H1 (cell line): ENCODE data around the gene DCBLD2. TPM values are rescaled to one million over a fixed set of nuclear protein-coding genes. Genes with fewer than 3 reads are reported as not detected.

Experiments used
- CTCF ChIA-PET: fragments of 300-600 bp; sonication (Branson Sonifier 250); formaldehyde crosslinking; loops from one replicate; lab custom pipeline; 2021; ENCODE audit not compliant: partially characterized antibody; lab: Charles Lee
- POLR2A ChIA-PET: fragments of 300-600 bp; sonication (Branson Sonifier 250); formaldehyde crosslinking; loops from one replicate; lab custom pipeline; 2021; ENCODE audit warnings: inconsistent platforms; ENCODE audit not compliant: partially characterized antibody; lab: Charles Lee
- DNase-seq, 2 experiments: peaks; one replicate each; pipeline versions ENCODE4 v3.0.0 to v3.0.0-alpha.2; 2010 to 2022; ENCODE audit warnings: low spot score in 2 of 2, low read depth in 1 of 2, mixed read lengths in 1 of 2
- FAIRE-seq: peaks from 2 replicates; lab custom pipeline; 2011; peaks lifted over from hg19 to GRCh38; lab: Jason Lieb, UNC
- H2AFZ ChIP-seq: 2 replicates; pipeline ENCODE4 v1.8.1; 2012; ENCODE audit warnings: low read length, inconsistent platforms
- H2AK5ac ChIP-seq: 2 replicates; pipeline ENCODE4 v1.6.1; 2013; ENCODE audit warnings: low read depth, low read length
- H2BK120ac ChIP-seq: replicated peaks from 2 replicates; pipeline ENCODE3; 2013; ENCODE audit warnings: low read depth, low read length, inconsistent platforms
- H2BK12ac ChIP-seq: 2 replicates; pipeline ENCODE4 v1.6.1; 2013; ENCODE audit warnings: low read depth, low read length
- H2BK15ac ChIP-seq: 2 replicates; pipeline ENCODE4 v1.6.1; 2013; ENCODE audit warnings: low read length
- H2BK20ac ChIP-seq: 2 replicates; pipeline ENCODE4 v1.6.1; 2013; ENCODE audit warnings: low read length
- H2BK5ac ChIP-seq: 2 replicates; pipeline ENCODE4 v1.6.1; 2013; ENCODE audit warnings: low read depth, low read length
- H3K14ac ChIP-seq: 2 replicates; pipeline ENCODE4 v1.6.1; 2013; ENCODE audit warnings: inconsistent platforms; ENCODE audit not compliant: insufficient read length
- H3K18ac ChIP-seq: 2 replicates; pipeline ENCODE4 v1.6.1; 2013; ENCODE audit warnings: low read length; ENCODE audit errors: extremely low read depth
- H3K23ac ChIP-seq: 2 replicates; pipeline ENCODE4 v1.6.1; 2013; ENCODE audit warnings: inconsistent platforms; ENCODE audit not compliant: insufficient read length
- H3K23me2 ChIP-seq: 2 replicates; pipeline ENCODE4 v1.6.1; 2013; ENCODE audit warnings: low read depth, low read length
- H3K27ac ChIP-seq: 2 replicates; pipeline ENCODE4 v1.6.1; 2011; ENCODE audit warnings: low read depth, low read length, inconsistent platforms
- H3K27me3 ChIP-seq, 4 experiments: replicated peaks in 1 of 4; 1 replicate in 1 of 4; 2 replicates in 3 of 4; pipeline versions ENCODE4 v1.6.1 to v1.8.1; 2011 to 2013; ENCODE audit warnings: low read length in 3 of 4, mild to moderate bottlenecking in 3 of 4, inconsistent platforms in 2 of 4, mixed read lengths in 2 of 4, moderate library complexity in 1 of 4; ENCODE audit not compliant: control insufficient read depth in 3 of 4, insufficient read depth in 3 of 4; ENCODE audit errors: extremely low read depth in 1 of 4
- H3K36me3 ChIP-seq, 4 experiments: 2 replicates each; pipeline versions ENCODE4 v1.6.1 to v1.8.1; 2011 to 2013; ENCODE audit warnings: mild to moderate bottlenecking in 4 of 4, low read length in 3 of 4, moderate library complexity in 2 of 4, control low read depth in 1 of 4, inconsistent platforms in 1 of 4; ENCODE audit not compliant: insufficient read depth in 4 of 4, control insufficient read depth in 2 of 4
- H3K4ac ChIP-seq: replicated peaks from 2 replicates; pipeline ENCODE3; 2013; ENCODE audit warnings: low read length, low read depth, mixed read lengths, inconsistent platforms; ENCODE audit not compliant: insufficient read length
- H3K4me1 ChIP-seq, 4 experiments: replicated peaks in 1 of 4; 1 replicate in 1 of 4; 2 replicates in 3 of 4; pipeline versions ENCODE4 v1.6.1 to v1.8.1; 2011 to 2013; ENCODE audit warnings: low read length in 3 of 4, inconsistent platforms in 2 of 4, mixed read lengths in 1 of 4; ENCODE audit not compliant: insufficient read depth in 4 of 4, control insufficient read depth in 3 of 4
- H3K4me2 ChIP-seq, 2 experiments: 2 replicates each; pipeline versions ENCODE4 v1.6.1 to v1.8.1; 2011 to 2013; ENCODE audit warnings: low read depth in 2 of 2, low read length in 2 of 2, control low read depth in 1 of 2, inconsistent platforms in 1 of 2, mild to moderate bottlenecking in 1 of 2; ENCODE audit not compliant: insufficient read depth in 1 of 2
- H3K4me3 ChIP-seq, 4 experiments: fragments of 200-600, 300-600 bp in 1 of 4; sonication (generic), shearing (Covaris generic), sonication (Bioruptor Twin) in 1 of 4; 2 replicates each; pipeline versions ENCODE4 v1.5.1 to v1.8.1; 2011 to 2016; ENCODE audit warnings: low read length in 4 of 4, low read depth in 3 of 4, control low read depth in 2 of 4, inconsistent platforms in 2 of 4, mild to moderate bottlenecking in 2 of 4, mixed read lengths in 1 of 4, moderate library complexity in 1 of 4; ENCODE audit not compliant: insufficient read depth in 2 of 4; ENCODE audit errors: extremely low read depth in 1 of 4
- H3K56ac ChIP-seq: replicated peaks from 2 replicates; pipeline ENCODE3; 2013; ENCODE audit warnings: low read depth, mild to moderate bottlenecking, mixed read lengths, low read length, inconsistent platforms; ENCODE audit not compliant: insufficient read length
- H3K79me1 ChIP-seq: 2 replicates; pipeline ENCODE4 v1.6.1; 2013; ENCODE audit warnings: low read depth, low read length, control low read depth
- H3K79me2 ChIP-seq, 2 experiments: 2 replicates each; pipeline versions ENCODE4 v1.6.1 to v1.8.1; 2012 to 2013; ENCODE audit warnings: low read length in 2 of 2, mild to moderate bottlenecking in 2 of 2, inconsistent platforms in 1 of 2; ENCODE audit not compliant: insufficient read depth in 2 of 2, control insufficient read depth in 1 of 2
- H3K9ac ChIP-seq, 4 experiments: replicated peaks in 1 of 4; 1 replicate in 1 of 4; 2 replicates in 3 of 4; pipeline versions ENCODE4 v1.6.1 to v1.8.1; 2011 to 2013; ENCODE audit warnings: low read depth in 3 of 4, low read length in 3 of 4, control low read depth in 2 of 4, mild to moderate bottlenecking in 2 of 4, moderate library complexity in 2 of 4, inconsistent platforms in 1 of 4; ENCODE audit errors: extremely low read depth in 1 of 4
- H3K9me3 ChIP-seq, 2 experiments: 2 replicates each; pipeline versions ENCODE4 v1.6.1 to v1.8.1; 2012 to 2013; ENCODE audit warnings: mild to moderate bottlenecking in 2 of 2, moderate library complexity in 2 of 2, control low read depth in 1 of 2, inconsistent platforms in 1 of 2, low read depth in 1 of 2, low read length in 1 of 2, mixed read lengths in 1 of 2; ENCODE audit not compliant: insufficient read depth in 2 of 2
- H4K20me1 ChIP-seq, 2 experiments: replicated peaks in 1 of 2; 2 replicates each; pipeline versions ENCODE3 to v1.8.1; 2011 to 2013; ENCODE audit warnings: inconsistent platforms in 2 of 2, low read length in 2 of 2, mild to moderate bottlenecking in 1 of 2; ENCODE audit not compliant: insufficient read depth in 2 of 2, control insufficient read depth in 1 of 2
- H4K5ac ChIP-seq: 2 replicates; pipeline ENCODE4 v1.6.1; 2013; ENCODE audit warnings: low read length, low read depth, mixed read lengths, inconsistent platforms; ENCODE audit not compliant: insufficient read length
- H4K8ac ChIP-seq: 2 replicates; pipeline ENCODE4 v1.8.0; 2013; ENCODE audit warnings: mild to moderate bottlenecking, moderate library complexity, low read length, inconsistent platforms; ENCODE audit not compliant: insufficient read depth; ENCODE audit errors: extremely low read depth
- H4K91ac ChIP-seq: replicated peaks from 2 replicates; pipeline ENCODE3; 2013; ENCODE audit warnings: low read length, mixed read lengths, inconsistent platforms; ENCODE audit not compliant: insufficient read length
- BACH1 ChIP-seq: IDR thresholded peaks from 2 replicates; pipeline ENCODE4 v1.6.1; 2012; ENCODE audit warnings: low read length, improper control_type of control experiment
- BCL11A ChIP-seq, 2 experiments: IDR thresholded peaks; one replicate each; pipeline ENCODE4 v1.6.1; 2011; ENCODE audit warnings: low read depth in 2 of 2, low read length in 2 of 2, mild to moderate bottlenecking in 2 of 2
- CTBP2 ChIP-seq: IDR thresholded peaks from 2 replicates; pipeline ENCODE4 v1.7.0; 2011; ENCODE audit warnings: borderline replicate concordance, mild to moderate bottlenecking, moderate library complexity, mixed read lengths, low read length; ENCODE audit not compliant: insufficient read depth, insufficient read length
- EZH2 ChIP-seq: fragments of 200-600 bp; sonication (generic); IDR thresholded peaks from 2 replicates; pipeline ENCODE4 v1.7.1; 2012; ENCODE audit warnings: low read depth, mild to moderate bottlenecking, moderate library complexity, low read length, inconsistent platforms; ENCODE audit not compliant: severe bottlenecking
- FOSL1 ChIP-seq: IDR thresholded peaks from 2 replicates; pipeline ENCODE4 v1.6.1; 2011; ENCODE audit warnings: mild to moderate bottlenecking, low read depth, low read length, moderate library complexity; ENCODE audit not compliant: insufficient read depth
- KDM5A ChIP-seq: fragments of 200-600 bp; IDR thresholded peaks from 2 replicates; pipeline ENCODE4 v1.7.1; 2012; ENCODE audit warnings: mild to moderate bottlenecking, low read length, inconsistent platforms, mixed read lengths
- SP4 ChIP-seq: IDR thresholded peaks from 2 replicates; pipeline ENCODE4 v1.6.1; 2012; ENCODE audit warnings: low read length, inconsistent platforms
- SRF ChIP-seq: IDR thresholded peaks from 2 replicates; pipeline ENCODE4 v1.6.1; 2011; ENCODE audit warnings: mild to moderate bottlenecking, low read depth, low read length, moderate library complexity
- SUZ12 ChIP-seq: fragments of 200-600 bp; sonication (generic); IDR thresholded peaks from 2 replicates; pipeline ENCODE4 v1.6.1; 2012; ENCODE audit warnings: mild to moderate bottlenecking, inconsistent platforms, low read length, moderate library complexity, mixed read lengths
- TAF1 ChIP-seq: IDR thresholded peaks from 2 replicates; pipeline ENCODE4 v1.6.1; 2011; ENCODE audit warnings: mild to moderate bottlenecking, low read depth, low read length
- TCF12 ChIP-seq: IDR thresholded peaks from 2 replicates; pipeline ENCODE4 v1.6.1; 2011; ENCODE audit warnings: low read depth, mild to moderate bottlenecking, low read length
- WGBS, 2 experiments: shearing (Covaris generic) in 1 of 2; methylation state at CpG; one replicate each; pipeline versions ENCODE4 v1.1.6 to v1.1.7; 2013 to 2015; ENCODE audit warnings: low lambda C conversion rate in 2 of 2, mixed read lengths in 2 of 2, inconsistent platforms in 1 of 2, low coverage in 1 of 2, missing lambda C conversion rate in 1 of 2; ENCODE audit not compliant: insufficient replicate concordance in 2 of 2, insufficient coverage in 1 of 2, insufficient read length in 1 of 2; ENCODE audit errors: extremely low coverage in 1 of 2, missing lambda C conversion rate in 1 of 2; 5-methylcytosine and 5-hydroxymethylcytosine counted together
- polyA plus RNA-seq, 7 experiments: library from polyadenylated mRNA; depleted of rRNA in 3 of 7; stranded (reverse) in 5 of 7; unstranded in 2 of 7; fragments of >200 nt in 5 of 7; fragments of 200-250 nt in 2 of 7; gene quantifications; 1 replicate in 5 of 7; 2 replicates in 1 of 7; 4 replicates in 1 of 7; pipeline versions ENCODE4 v1.2.1 to v1.2.3, GENCODE V29; 2011 to 2013; ENCODE audit warnings: missing spikeins in 2 of 7, mixed read lengths in 2 of 7
- total RNA-seq: library from RNA; stranded (reverse); fragmentation: NEBNext Ultra II Directional; extraction: Animal tissue kit (Norgen Biotek cat#: 25700); gene quantifications from 2 replicates; pipeline ENCODE4 v1.2.1, GENCODE V29; 2021

DCBLD2 gene
- total and polyA plus RNA-seq, 2 of the 8 experiments (the other 6 are each of a cell fraction or from before 2014, with no cell fraction given), result 19.6 to 63.8 TPM

DNA sequence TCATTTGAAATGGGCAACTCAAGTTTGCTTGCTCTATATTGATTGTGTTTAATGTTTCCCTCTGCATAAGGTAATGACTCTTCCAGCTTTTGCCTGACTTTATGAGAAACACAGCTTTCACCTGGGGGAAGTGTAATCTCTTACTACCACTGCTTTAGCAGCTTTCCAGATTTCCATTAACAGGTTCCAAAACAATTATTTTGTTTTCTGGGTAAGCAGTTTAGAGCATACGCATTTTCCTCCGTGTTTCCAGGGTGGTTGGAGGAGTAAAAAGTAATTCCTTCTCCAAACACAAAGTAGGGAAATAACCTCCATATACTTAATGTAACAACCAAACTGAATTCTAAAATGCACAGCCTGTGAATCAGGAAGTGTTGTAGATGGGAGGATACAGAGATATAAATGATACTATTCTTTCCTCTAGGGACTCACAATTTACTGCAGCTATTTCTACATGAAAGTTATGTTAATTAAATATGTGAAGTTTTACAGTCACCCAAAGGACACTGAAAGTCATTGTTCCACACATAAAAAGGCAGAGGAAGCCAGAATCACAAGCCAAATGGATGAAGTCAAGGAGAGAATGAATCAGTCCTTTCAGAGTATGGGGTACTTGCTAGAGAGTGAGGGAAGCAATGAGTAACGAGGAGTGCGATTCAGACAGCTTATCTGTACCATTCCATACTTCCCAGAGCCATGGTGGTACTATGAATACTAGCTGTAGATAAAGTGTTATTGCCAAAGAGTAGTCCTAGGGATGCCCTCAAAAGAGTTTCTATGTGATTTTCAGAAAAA, 121.8 kb downstream of the DCBLD2 start:
- Histone ChIP-seq H2BK15ac (no peak overlapping the region), H3K27me3 (no peaks in the 10 kb centered on the region), H3K36me3 (no peaks in the 10 kb centered on the region; a peak in 2 of 8 replicates), H3K79me1 (no peaks in the 10 kb centered on the region), H2AFZ (no peak overlapping the region), H3K14ac (no peak overlapping the region), H3K23me2 (no peaks in the 10 kb centered on the region), H2BK12ac (no peak overlapping the region), H4K5ac (no peak overlapping the region), H2AK5ac (no peak overlapping the region), H3K27ac (no peak overlapping the region), H3K4me1 (no peaks in the 10 kb centered on the region), H2BK20ac (no peak overlapping the region), H2BK5ac (no peak overlapping the region), H4K91ac (no peak overlapping the region), H4K20me1 (no peaks in the 10 kb centered on the region), H3K4me3 (no peak overlapping the region), H3K4me2 (no peak overlapping the region), H3K4ac (no peak overlapping the region), H4K8ac (no peak overlapping the region), H3K9me3 (no peaks in the 10 kb centered on the region), H3K18ac (no peak overlapping the region), H3K9ac (no peak overlapping the region), H3K56ac (no peak overlapping the region), H2BK120ac (no peak overlapping the region), H3K23ac (no peak overlapping the region), H3K79me2 (no peaks in the 10 kb centered on the region)
- ChIA-PET POLR2A (interaction anchor here (0.6 kb wide), 1 partner anchor 14 kb away, joined by 5 read pairs; no protein-coding TSS in a partner anchor), CTCF (interaction anchor here (1.0 to 1.1 kb wide), 2 partner anchors 12 to 122 kb away, joined by 3 to 4 read pairs; no protein-coding TSS in a partner anchor)
- 88% methylated on average over 4 of the region's 4 CpGs; no CpG with 5 or more reads in 1 of the 2 experiments for WGBS, 2 experiments
- FAIRE-seq (no peak), DNase-seq (no peak)
- TF ChIP-seq CTBP2 (no peak), KDM5A (no peak), SRF (no peak), EZH2 (no peak), TCF12 (no peak), SP4 (no peak), BCL11A (IDR thresholded peaks at IDR 0.05; ENCODE audit: low read depth in 2 of 2, low read length in 2 of 2) (no peak), BACH1 (no peak), FOSL1 (no peak), TAF1 (no peak), SUZ12 (no peak)
